Spinal cord (tissue), 10 donors: ENCODE data around the gene SYMPK. TPM values are rescaled to one million over a fixed set of nuclear protein-coding genes. Genes with fewer than 3 reads are reported as not detected.
"Not testable (repeated sequence)": the region's sequence is repeated elsewhere in the genome, so short reads cannot be mapped to it uniquely, and the experiment has no call there.

Source experiments
- DNase-seq, 6 donors: peaks; one replicate each; pipeline versions ENCODE4 v3.0.0 to v3.0.0-alpha.2; 2013 to 2015; ENCODE audit warnings: low spot score in 6 of 6, low read depth in 4 of 6
- H3K27ac ChIP-seq: one replicate; pipeline ENCODE4 v1.5.1; 2013; ENCODE audit warnings: low read depth, low read length, control low read depth
- H3K27me3 ChIP-seq: one replicate; pipeline ENCODE4 v1.6.1; 2013; ENCODE audit warnings: low read length; ENCODE audit not compliant: control insufficient read depth, insufficient read depth
- H3K36me3 ChIP-seq: one replicate; pipeline ENCODE4 v1.6.1; 2013; ENCODE audit warnings: low read length; ENCODE audit not compliant: control insufficient read depth, insufficient read depth
- H3K4me1 ChIP-seq: one replicate; pipeline ENCODE4 v1.6.1; 2013; ENCODE audit warnings: low read length; ENCODE audit not compliant: control insufficient read depth, insufficient read depth
- H3K4me3 ChIP-seq: one replicate; pipeline ENCODE4 v1.5.1; 2013; ENCODE audit warnings: low read depth, low read length, control low read depth
- H3K9me3 ChIP-seq: one replicate; pipeline ENCODE4 v1.6.1; 2013; ENCODE audit warnings: low read length; ENCODE audit not compliant: control insufficient read depth, insufficient read depth
- WGBS: methylation state at CpG from one replicate; pipeline ENCODE4 v1.1.5; 2013; ENCODE audit warnings: missing lambda C conversion rate; ENCODE audit not compliant: insufficient coverage; 5-methylcytosine and 5-hydroxymethylcytosine counted together
- polyA plus RNA-seq, 2 donors: library from polyadenylated mRNA; unstranded; fragments of 120-200 nt; gene quantifications; one replicate each; pipeline ENCODE4 v1.2.1, GENCODE V29; 2013; ENCODE audit not compliant: insufficient read length in 2 of 2
- total RNA-seq, 2 donors: library from RNA; depleted of rRNA in 1 of 2; stranded (reverse); fragments of 120-200 nt in 1 of 2; fragments of >200 nt in 1 of 2; gene quantifications; one replicate each; pipeline versions ENCODE4 v1.2.3 to v1.2.4, GENCODE V29; 2013 to 2014
- donor health status: healthy.

SYMPK gene
- total and polyA plus RNA-seq, 4 donors = 23.2 to 63.9 (median 45.5) TPM

DNA sequence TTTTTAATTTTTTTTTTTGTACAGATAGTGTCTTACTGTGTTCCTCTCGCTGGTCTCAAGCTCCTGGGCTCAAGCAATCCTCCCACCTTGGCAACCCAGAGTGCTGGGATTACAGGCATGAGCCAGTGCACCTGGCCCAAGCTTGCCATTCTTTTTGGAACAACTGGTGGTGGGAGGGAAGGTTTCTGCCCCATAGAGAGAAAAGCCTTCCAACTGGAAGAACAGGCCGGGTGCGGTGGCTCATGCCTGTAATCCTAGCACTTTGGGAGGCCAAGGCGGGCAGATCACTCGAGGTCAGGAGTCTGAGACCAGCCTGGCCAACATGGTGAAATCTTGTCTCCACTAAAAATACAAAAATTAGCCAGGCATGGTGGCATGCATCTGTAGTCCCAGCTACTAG is 63.4 kb downstream of the SYMPK start:
- not testable (repeated sequence) for H3K27ac ChIP-seq

DNA sequence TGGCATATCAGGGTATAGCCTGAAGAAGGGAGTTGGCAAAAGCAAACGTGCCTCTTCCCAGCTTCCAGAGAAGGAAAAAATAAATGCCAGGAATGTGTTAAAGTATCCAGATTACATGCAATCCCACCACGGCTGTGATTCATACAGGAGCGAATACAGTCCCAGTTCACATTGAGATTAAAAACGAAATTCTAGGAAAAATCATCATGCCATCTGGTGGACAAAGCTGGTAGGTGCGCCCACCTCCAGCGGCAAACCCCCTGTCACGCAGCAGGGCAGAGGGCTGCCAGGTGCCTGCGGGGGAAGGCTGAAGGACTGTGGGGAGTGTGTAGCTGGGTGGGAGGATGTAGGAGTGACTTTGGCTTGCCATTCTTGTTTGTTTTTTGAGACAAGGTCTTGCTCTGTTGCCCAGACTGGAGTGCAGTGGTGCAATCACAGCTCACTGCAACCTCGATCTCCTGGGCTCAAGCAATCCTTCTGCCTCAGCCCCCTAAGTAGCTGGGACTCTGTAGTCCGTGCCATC is 63.9 kb downstream of the SYMPK start:
- peak in 2 of 6 donors; percentile 84 to 87 for DNase-seq
- Histone ChIP-seq H3K9me3 (no peaks in the 10 kb centered on the region), H3K4me3 (no peak overlapping the region), H3K36me3 (peaks cover 2% of the 10 kb centered on the region), H3K27me3 (no peaks in the 10 kb centered on the region), H3K27ac (no peak overlapping the region), H3K4me1 (peaks cover 7% of the 10 kb centered on the region)
- WGBS = 2% methylated on average over 7 of the region's 10 CpGs

More for the DNA sequence above, 63.4 kb downstream of the SYMPK start:
- not testable (repeated sequence) for H3K27me3 ChIP-seq, H3K4me1 ChIP-seq, DNase-seq, H3K4me3 ChIP-seq, H3K36me3 ChIP-seq, H3K9me3 ChIP-seq
- WGBS = 100% methylated on average over 1 of the region's 5 CpGs

DNA sequence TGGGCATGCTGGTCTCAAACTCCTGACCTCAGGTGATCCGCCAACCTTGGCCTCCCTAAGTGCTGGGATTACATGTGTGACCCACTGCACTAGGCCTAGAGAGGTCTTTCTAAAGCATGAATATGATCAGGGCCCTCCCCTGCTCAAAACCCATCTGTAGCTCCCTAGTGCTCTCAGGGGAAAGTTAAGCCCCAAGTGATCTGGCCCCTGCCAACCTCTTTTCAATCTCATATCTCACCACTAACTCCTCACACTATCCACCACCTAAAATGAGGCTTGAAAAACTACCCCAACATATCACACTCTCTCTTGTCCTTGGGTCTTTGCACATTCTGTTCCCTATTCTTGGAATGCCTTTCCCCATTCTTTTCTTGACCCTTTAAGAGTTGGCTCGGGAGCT is 68.3 kb downstream of the SYMPK start:
- Histone ChIP-seq H3K36me3 (peaks cover 16% of the 10 kb centered on the region), H3K27ac (no peak overlapping the region), H3K4me1 (peaks cover 31% of the 10 kb centered on the region), H3K9me3 (no peaks in the 10 kb centered on the region), H3K27me3 (no peaks in the 10 kb centered on the region), H3K4me3 (no peak overlapping the region)
- DNase-seq = no peak
- 80% methylated on average over 1 of the region's 2 CpGs for WGBS

DNA sequence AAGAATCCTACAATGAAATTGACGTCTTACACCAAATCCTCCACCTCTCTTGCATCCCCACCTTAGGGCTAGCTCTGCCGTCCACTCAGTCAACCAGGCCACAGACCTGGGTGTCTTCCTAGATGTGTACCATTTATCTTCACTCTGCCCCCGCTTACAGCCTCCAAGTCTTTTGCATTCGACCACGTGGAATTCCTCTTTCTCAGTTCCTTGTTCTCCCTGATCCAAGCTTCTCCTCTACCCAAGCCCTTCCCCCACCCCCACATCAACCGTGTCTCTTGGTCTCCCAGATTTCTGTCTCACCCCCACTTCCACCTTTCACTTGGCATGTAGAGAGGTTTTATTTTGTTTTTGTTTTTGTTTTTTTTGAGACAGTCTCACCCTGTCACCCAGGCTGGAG is 69.1 kb downstream of the SYMPK start:
- H3K9me3 ChIP-seq = no peaks in the 10 kb centered on the region
- H3K4me3 ChIP-seq = no peak overlapping the region
- peaks cover 24% of the 10 kb centered on the region for H3K36me3 ChIP-seq
- H3K4me1 ChIP-seq = peaks cover 24% of the 10 kb centered on the region
- no peaks in the 10 kb centered on the region for H3K27me3 ChIP-seq
- DNase-seq = no peak
- 53% methylated on average over 5 of the region's 6 CpGs for WGBS
- no peak overlapping the region for H3K27ac ChIP-seq

DNA sequence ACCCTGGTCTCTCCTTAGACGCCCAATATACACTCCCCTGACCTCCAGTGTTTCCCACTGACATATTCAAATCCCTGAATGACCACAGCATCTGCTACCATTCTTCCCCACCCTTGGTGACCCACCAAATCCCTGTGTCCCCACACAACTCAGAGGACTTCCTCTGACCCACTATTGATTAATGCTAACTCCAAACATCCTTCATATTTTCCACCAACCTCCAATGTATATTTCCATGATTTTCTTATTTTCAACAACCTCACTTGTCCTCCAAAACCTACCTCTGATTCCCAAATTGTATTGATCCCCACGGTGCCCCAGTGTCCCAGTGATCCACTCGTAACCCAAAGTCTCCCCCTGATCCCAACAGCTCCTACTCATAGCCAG is 69.8 kb downstream of the SYMPK start:
- peak overlapping the region; percentile 22 for H3K4me3 ChIP-seq
- H3K36me3 ChIP-seq = peaks cover 31% of the 10 kb centered on the region
- WGBS = 50% methylated on average over 3 of the region's 3 CpGs
- H3K27ac ChIP-seq = peak overlapping the region; percentile 69
- H3K27me3 ChIP-seq = no peaks in the 10 kb centered on the region
- no peaks in the 10 kb centered on the region for H3K9me3 ChIP-seq
- H3K4me1 ChIP-seq = peaks cover 24% of the 10 kb centered on the region
- no peak for DNase-seq

DNA sequence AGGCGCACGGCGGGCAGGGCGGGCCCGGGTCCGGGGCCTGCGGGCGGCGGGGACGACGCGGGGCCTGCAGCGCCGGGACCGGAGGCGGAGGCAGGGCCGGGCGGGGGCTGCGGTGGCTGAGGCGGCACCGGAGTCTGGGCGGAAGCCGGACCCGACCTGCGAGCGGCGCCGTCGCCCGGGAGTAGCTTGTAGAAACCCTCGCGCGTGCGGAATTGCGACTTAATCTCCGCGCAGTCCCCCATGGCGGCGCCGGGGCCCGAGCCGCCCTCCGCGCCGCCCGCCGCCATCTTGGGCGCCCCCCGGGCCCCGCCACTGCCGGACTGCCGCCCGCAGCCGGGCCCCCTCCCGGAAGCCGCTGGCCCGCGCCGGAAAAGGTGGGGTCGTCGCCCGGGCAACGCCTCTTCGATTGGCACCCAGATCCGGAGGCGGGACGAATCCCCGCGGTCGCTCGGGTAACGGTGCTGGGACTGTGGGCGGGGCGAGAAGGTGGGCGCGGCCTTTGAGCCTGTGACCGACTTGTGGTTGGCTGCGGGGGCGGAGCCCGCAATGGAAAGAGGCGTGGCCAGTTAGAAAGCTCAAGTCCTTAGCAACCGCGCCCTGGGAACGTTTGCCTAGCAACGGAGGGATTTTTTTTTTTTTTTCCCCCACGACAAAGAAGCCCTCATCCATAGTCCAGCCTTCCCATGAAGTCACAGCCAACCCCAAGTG is 70.3 kb downstream of the SYMPK start, which contains the start of gene DMWD:
Gene DMWD, minus strand, starts transcription at position 376 of the 708 bp plus-strand sequence. Its CDS starts 89 bp downstream, at position 287.
- Histone ChIP-seq H3K9me3 (no peaks in the 10 kb centered on the region), H3K4me1 (peaks cover 24% of the 10 kb centered on the region), H3K27me3 (no peaks in the 10 kb centered on the region), H3K4me3 (peak within 1 kb of the TSS; percentile 69), H3K36me3 (peaks cover 36% of the 10 kb centered on the region), H3K27ac (peak within 1 kb of the TSS; percentile 69)
- DNase-seq = peak; percentile 95 to 100 (median 99)
- under 1% methylated on average over 84 of the region's 86 CpGs for WGBS

DNA sequence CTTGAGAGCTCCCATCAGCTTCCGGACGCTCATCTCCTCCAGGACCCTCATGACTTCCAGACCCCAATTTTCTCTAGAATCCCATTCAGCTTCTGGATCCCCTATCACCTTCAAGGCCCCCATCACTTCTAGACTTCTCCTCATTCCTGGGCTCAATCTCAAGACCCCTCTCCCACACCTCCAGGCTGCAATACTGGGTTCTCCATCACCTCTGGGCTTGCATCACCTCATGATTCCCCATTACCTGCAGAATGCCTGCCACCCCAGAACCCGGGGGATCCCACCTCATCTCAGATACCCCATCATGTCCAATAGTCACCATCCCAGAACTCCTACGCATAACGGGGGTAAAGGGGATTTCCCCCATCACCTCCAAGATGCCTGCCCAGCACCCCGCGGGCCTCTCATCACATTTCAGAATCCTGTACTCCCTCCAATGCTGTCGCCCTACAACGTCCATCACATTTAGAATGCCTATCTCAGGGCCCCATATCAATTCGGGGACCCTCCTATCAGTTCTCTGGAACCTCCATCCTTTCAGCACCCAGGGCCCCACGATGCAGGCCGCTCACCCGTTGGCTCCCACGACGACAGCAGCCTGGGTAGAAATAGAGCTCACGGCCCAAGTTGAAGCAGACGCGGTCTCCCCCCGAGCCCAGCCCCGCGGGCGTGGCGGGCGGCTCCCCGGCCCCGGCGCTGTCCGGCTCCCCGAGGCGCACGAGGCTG is 71.0 kb downstream of the SYMPK start:
- Histone ChIP-seq H3K27ac (peak overlapping the region; percentile 25), H3K27me3 (no peaks in the 10 kb centered on the region), H3K9me3 (no peaks in the 10 kb centered on the region), H3K4me3 (peak overlapping the region; percentile 69), H3K4me1 (peaks cover 24% of the 10 kb centered on the region), H3K36me3 (peaks cover 43% of the 10 kb centered on the region)
- 7% methylated on average over 31 of the region's 31 CpGs for WGBS
- DNase-seq = no peak

DNA sequence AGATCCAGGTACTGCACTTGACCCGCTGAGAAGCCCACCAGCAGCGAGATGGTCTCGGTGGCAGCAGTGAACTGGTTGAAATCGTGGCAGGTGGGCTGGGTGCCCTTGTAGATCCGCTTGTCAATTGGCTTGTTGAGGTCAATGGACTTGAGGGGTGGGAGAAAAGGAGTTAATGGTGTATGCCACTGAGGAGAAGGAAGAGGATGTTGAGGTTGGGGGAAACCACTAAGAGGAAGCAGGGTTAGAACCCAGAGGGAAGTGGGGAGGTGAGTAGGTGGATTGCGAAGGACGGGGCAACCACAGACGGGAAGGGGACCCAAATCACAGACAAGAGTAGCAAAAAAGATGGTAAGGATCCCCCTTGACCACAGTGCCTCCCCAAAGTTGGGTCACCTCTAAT is 72.0 kb downstream of the SYMPK start:
- DNase-seq = no peak
- no peak overlapping the region for H3K4me3 ChIP-seq
- peaks cover 24% of the 10 kb centered on the region for H3K4me1 ChIP-seq
- peaks cover 52% of the 10 kb centered on the region for H3K36me3 ChIP-seq
- H3K27me3 ChIP-seq = no peaks in the 10 kb centered on the region
- H3K9me3 ChIP-seq = no peaks in the 10 kb centered on the region
- H3K27ac ChIP-seq = no peak overlapping the region
- 95% methylated on average over 7 of the region's 8 CpGs for WGBS

DNA sequence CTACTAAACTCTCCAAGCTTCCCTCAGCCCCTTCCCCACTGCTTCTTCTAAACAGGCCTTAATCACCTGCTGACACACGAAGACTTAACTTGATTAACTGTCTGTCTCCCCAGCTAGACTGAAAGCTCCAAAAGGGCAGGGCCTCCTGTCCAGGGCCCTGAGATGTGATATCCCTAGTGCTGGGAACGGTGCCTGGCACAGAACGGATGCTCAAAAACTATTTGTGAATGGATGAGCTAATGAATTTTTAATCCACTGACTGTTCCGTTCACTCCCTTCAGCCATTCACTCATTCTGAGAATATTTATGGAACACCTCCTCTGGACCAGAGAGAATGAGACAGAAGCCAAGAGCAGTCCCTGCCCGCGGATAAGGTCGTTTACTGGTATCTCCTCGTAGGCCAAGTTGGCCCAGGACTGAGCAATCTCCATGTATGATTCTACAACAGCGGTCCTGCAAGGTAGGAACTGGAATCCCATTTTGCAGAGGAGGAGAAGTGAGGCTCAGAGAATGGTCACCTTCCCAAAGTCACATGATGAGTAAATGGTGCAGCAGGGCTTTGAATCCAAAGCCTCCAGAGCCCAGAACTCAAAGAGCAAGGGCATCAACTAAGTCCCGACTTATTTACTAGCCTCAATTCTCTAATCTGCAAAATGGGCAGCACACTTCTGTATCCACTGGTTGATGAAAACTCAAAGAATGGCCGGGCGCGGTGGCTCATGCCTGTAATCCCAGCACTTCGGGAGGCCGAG is 73.7 kb downstream of the SYMPK start:
- WGBS = 90% methylated on average over 10 of the region's 15 CpGs
- H3K36me3 ChIP-seq = peaks cover 67% of the 10 kb centered on the region
- no peaks in the 10 kb centered on the region for H3K9me3 ChIP-seq
- DNase-seq = no peak
- no peak overlapping the region for H3K4me3 ChIP-seq
- H3K27ac ChIP-seq = no peak overlapping the region
- no peaks in the 10 kb centered on the region for H3K27me3 ChIP-seq
- peaks cover 28% of the 10 kb centered on the region for H3K4me1 ChIP-seq
